Type B pancreatic cell (in vitro differentiated cells): Measurements from ENCODE around the gene NPHP4. TPM values are rescaled to one million over a fixed set of nuclear protein-coding genes. Genes with fewer than 3 reads are reported as not detected.
A peak's percentile ranks its signal among the peaks of the same experiment; 100 is the strongest.

ENCODE experiments used
- DNase-seq: peaks from one replicate; pipeline ENCODE4 v3.0.0; 2021; ENCODE audit warnings: mixed read lengths; ENCODE audit not compliant: unreplicated experiment; ENCODE audit errors: extremely low spot score
- H3K27ac Mint-ChIP-seq: 2 replicates; pipeline ENCODE4 v1.8.0; 2021; ENCODE audit warnings: mild to moderate bottlenecking, mixed read lengths
- H3K27me3 Mint-ChIP-seq: 2 replicates; pipeline ENCODE4 v1.8.0; 2021; ENCODE audit warnings: mixed read lengths
- H3K36me3 Mint-ChIP-seq: 2 replicates; pipeline ENCODE4 v1.8.0; 2021; ENCODE audit warnings: mixed read lengths
- H3K4me1 Mint-ChIP-seq: one replicate; pipeline ENCODE4 v1.8.0; 2021; ENCODE audit warnings: mixed read lengths; ENCODE audit not compliant: unreplicated experiment
- H3K4me3 Mint-ChIP-seq: 2 replicates; pipeline ENCODE4 v1.8.0; 2021; ENCODE audit warnings: mild to moderate bottlenecking, mixed read lengths
- H3K9me3 Mint-ChIP-seq: 2 replicates; pipeline ENCODE4 v1.8.0; 2021; ENCODE audit warnings: mixed read lengths
- CTCF ChIP-seq: fragments of 200-600 bp; sonication (generic); conservative IDR thresholded peaks from 2 replicates; pipeline ENCODE4 v1.5.0; 2021; ENCODE audit warnings: antibody characterized with exemption, mild to moderate bottlenecking
- total RNA-seq: library from RNA; stranded (reverse); gene quantifications from 2 replicates; pipeline ENCODE4 v1.2.1, GENCODE V29; 2021; ENCODE audit warnings: low replicate concordance

Gene NPHP4
- total RNA-seq, 1 donor from 2014 or later: 21.7 TPM

- Mint-ChIP-seq H3K36me3 (peaks cover 33% of the 10 kb centered on the region), H3K27ac (no peak overlapping the region), H3K4me1 (no peaks in the 10 kb centered on the region), H3K9me3 (no peaks in the 10 kb centered on the region), H3K27me3 (no peaks in the 10 kb centered on the region), H3K4me3 (no peak overlapping the region)
- DNase-seq: no peak
- no peak for TF ChIP-seq CTCF
Measured at GRCh38 chr1:5955479-5955977, 36.7 kb downstream of the NPHP4 start.

GRCh38 chr1:5954964-5955363 is 37.3 kb downstream of the NPHP4 start:
- Mint-ChIP-seq H3K4me3 (no peak overlapping the region), H3K4me1 (no peaks in the 10 kb centered on the region), H3K27ac (no peak overlapping the region), H3K9me3 (no peaks in the 10 kb centered on the region), H3K36me3 (peaks cover 33% of the 10 kb centered on the region), H3K27me3 (no peaks in the 10 kb centered on the region)
- DNase-seq: no peak
- TF ChIP-seq CTCF: no peak

GRCh38 chr1:5953386-5953785 is 38.8 kb downstream of the NPHP4 start:
- H3K27ac Mint-ChIP-seq: no peak overlapping the region
- TF ChIP-seq CTCF: no peak
- H3K27me3 Mint-ChIP-seq: no peaks in the 10 kb centered on the region
- DNase-seq: peak; percentile 49
- no peak overlapping the region for H3K4me3 Mint-ChIP-seq
- no peaks in the 10 kb centered on the region for H3K4me1 Mint-ChIP-seq
- H3K9me3 Mint-ChIP-seq: no peaks in the 10 kb centered on the region
- peaks cover 31% of the 10 kb centered on the region for H3K36me3 Mint-ChIP-seq

- Mint-ChIP-seq H3K27ac (no peak overlapping the region), H3K27me3 (no peaks in the 10 kb centered on the region), H3K4me3 (no peak overlapping the region), H3K4me1 (no peaks in the 10 kb centered on the region), H3K9me3 (no peaks in the 10 kb centered on the region), H3K36me3 (peaks cover 30% of the 10 kb centered on the region)
- TF ChIP-seq CTCF: no peak
- peak; percentile 56 for DNase-seq
Measured at GRCh38 chr1:5951846-5952410, 40.3 kb downstream of the NPHP4 start.

- no peak overlapping the region for H3K4me3 Mint-ChIP-seq
- H3K27me3 Mint-ChIP-seq: no peaks in the 10 kb centered on the region
- H3K4me1 Mint-ChIP-seq: no peaks in the 10 kb centered on the region
- no peak for TF ChIP-seq CTCF
- H3K36me3 Mint-ChIP-seq: peaks cover 27% of the 10 kb centered on the region
- DNase-seq: peak; percentile 60
- H3K27ac Mint-ChIP-seq: no peak overlapping the region
- no peaks in the 10 kb centered on the region for H3K9me3 Mint-ChIP-seq
Measured at GRCh38 chr1:5950994-5951785, 41.0 kb downstream of the NPHP4 start.
